DMS53 (cell line): ENCODE data around the gene ANKMY2.

ENCODE experiments used
- DNase-seq: peaks from one replicate; lab custom pipeline; 2025; lab: John Stamatoyannopoulos, UW

Gene ANKMY2

GRCh38 chr7:16579216-16579615, 66.3 kb downstream of the ANKMY2 start:
- DNase-seq, result no peak

GRCh38 chr7:16571941-16572340, 73.6 kb downstream of the ANKMY2 start:
- no peak for DNase-seq

- DNase-seq, result peak; percentile 88
These were observed 80.6 kb downstream of the ANKMY2 start for GRCh38 chr7:16564909-16565426.

- no peak for DNase-seq
These were observed 81.6 kb downstream of the ANKMY2 start for GRCh38 chr7:16564023-16564380.

- DNase-seq, result peak; percentile 41
These were observed 82.1 kb downstream of the ANKMY2 start for GRCh38 chr7:16563281-16564022.

- DNase-seq, result peak; percentile 68
These were observed 82.9 kb downstream of the ANKMY2 start for GRCh38 chr7:16562456-16563220.

GRCh38 chr7:16561943-16562342, 83.6 kb downstream of the ANKMY2 start:
- DNase-seq, result peak; percentile 28

- no peak for DNase-seq
These were observed 85.9 kb downstream of the ANKMY2 start for GRCh38 chr7:16559497-16560179.

- DNase-seq, result no peak
These were observed 86.7 kb downstream of the ANKMY2 start for GRCh38 chr7:16558761-16559302.

GRCh38 chr7:16556359-16556758, 89.2 kb downstream of the ANKMY2 start:
- DNase-seq, result no peak

GRCh38 chr7:16554518-16555236, 90.9 kb downstream of the ANKMY2 start:
- no peak for DNase-seq

- no peak for DNase-seq
These were observed 94.9 kb downstream of the ANKMY2 start for GRCh38 chr7:16550671-16551070.
